Activated CD4-positive, alpha-beta T cell treated with anti-CD3 and anti-CD28 coated beads, Interleukin-2, amount 10 ng/mL, durations not matched to agents 7 days and 5 days (primary cell): ENCODE data around the gene RNASE11. TPM values are rescaled to one million over a fixed set of nuclear protein-coding genes. Genes with fewer than 3 reads are reported as not detected.
A peak's percentile ranks its signal among the peaks of the same experiment; 100 is the strongest.
"Not testable (repeated sequence)": the region's sequence is repeated elsewhere in the genome, so short reads cannot be mapped to it uniquely, and the experiment has no call there.

Source experiments
- CTCF ChIA-PET: fragments of 350-600 bp; sonication (Branson Sonifier 250); formaldehyde crosslinking; loops from one replicate; lab custom pipeline; 2021; ENCODE audit warnings: antibody characterized with exemption; lab: Charles Lee
- POLR2A ChIA-PET: fragments of 350-600 bp; sonication (Branson Sonifier 250); formaldehyde crosslinking; loops from one replicate; lab custom pipeline; 2021; ENCODE audit warnings: antibody characterized with exemption; lab: Charles Lee
- DNase-seq: peaks from one replicate; pipeline ENCODE4 v3.0.0-alpha.2; 2020
- H3K27ac Mint-ChIP-seq: one replicate; pipeline ENCODE4 v1.8.0; 2021; ENCODE audit warnings: mild to moderate bottlenecking, moderate library complexity, mixed read lengths
- H3K27me3 Mint-ChIP-seq: one replicate; pipeline ENCODE4 v1.8.0; 2021; ENCODE audit warnings: mixed read lengths
- H3K36me3 Mint-ChIP-seq: one replicate; pipeline ENCODE4 v1.8.0; 2021; ENCODE audit warnings: low read depth, mixed read lengths
- H3K4me1 Mint-ChIP-seq: one replicate; pipeline ENCODE4 v1.8.0; 2021; ENCODE audit warnings: mixed read lengths
- H3K4me3 Mint-ChIP-seq: one replicate; pipeline ENCODE4 v1.8.0; 2021; ENCODE audit warnings: mild to moderate bottlenecking, moderate library complexity, mixed read lengths
- H3K9me3 Mint-ChIP-seq: one replicate; pipeline ENCODE4 v1.8.0; 2021; ENCODE audit warnings: mixed read lengths
- total RNA-seq, 2 experiments: library from RNA; stranded (reverse); gene quantifications; one replicate each; pipeline ENCODE4 v1.2.3, GENCODE V29; 2021

Gene RNASE11
- total RNA-seq, 2 experiments from 2014 or later: not detected

DNA sequence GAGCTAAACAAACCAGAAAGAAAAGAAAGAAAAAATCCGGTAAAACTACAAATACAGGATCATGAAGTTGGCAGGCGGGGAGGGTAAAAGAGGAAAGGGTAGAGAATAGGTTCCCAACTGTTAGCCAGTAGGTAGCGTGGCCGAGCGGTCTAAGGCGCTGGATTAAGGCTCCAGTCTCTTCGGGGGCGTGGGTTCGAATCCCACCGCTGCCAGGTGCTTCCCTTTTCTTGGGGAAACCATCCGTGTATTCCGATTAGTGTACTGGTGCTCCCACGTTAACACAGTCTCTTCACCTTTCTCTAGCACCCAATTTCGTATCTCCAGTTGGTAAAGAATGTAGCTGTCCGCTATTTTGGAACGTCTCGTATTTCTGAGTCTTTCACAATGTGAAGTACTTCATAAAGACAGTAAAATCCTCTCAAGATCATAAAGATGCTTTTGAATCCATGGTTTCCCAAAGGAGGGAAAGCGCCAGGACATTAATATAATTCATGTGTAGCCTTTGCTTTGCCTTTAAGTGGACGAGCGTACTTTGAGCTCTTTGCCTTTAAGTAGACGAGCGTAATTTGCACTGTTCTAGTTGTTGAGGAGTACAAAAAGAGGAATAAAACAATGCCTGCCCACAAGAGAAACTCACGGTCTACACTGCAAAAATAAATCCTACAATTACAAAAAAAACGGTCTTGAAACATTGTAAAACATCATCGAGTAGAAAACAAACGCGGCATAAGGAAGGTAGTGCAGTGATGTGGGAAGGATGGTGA is 22.4 kb upstream of the RNASE11 start:
- POLR2A ChIA-PET: interaction anchor here (0.6 kb wide), 2 partner anchors 282 to 331 kb away, joined by 3 to 4 read pairs; no protein-coding TSS in a partner anchor
- H3K27me3 Mint-ChIP-seq: no peaks in the 10 kb centered on the region
- H3K9me3 Mint-ChIP-seq: no peaks in the 10 kb centered on the region
- H3K27ac Mint-ChIP-seq: no peak overlapping the region
- DNase-seq: peak; percentile 61
- peaks cover 12% of the 10 kb centered on the region for H3K4me1 Mint-ChIP-seq
- no peaks in the 10 kb centered on the region for H3K36me3 Mint-ChIP-seq
- CTCF ChIA-PET: interaction anchor here (0.9 to 2.3 kb wide), 9 partner anchors 12 to 281 kb away, joined by 3 to 14 read pairs (median 4); partner anchors contain the start of genes RNASE11 and RNASE4
- no peak overlapping the region for H3K4me3 Mint-ChIP-seq

- Mint-ChIP-seq H3K27ac (no peak overlapping the region), H3K27me3 (no peaks in the 10 kb centered on the region), H3K36me3 (no peaks in the 10 kb centered on the region), H3K4me3 (no peak overlapping the region), H3K4me1 (peaks cover 10% of the 10 kb centered on the region), H3K9me3 (no peaks in the 10 kb centered on the region)
- peak; percentile 68 for DNase-seq
- POLR2A ChIA-PET: no interaction called here
- CTCF ChIA-PET: interaction anchor here (0.7 to 2.3 kb wide), 11 partner anchors 13 to 288 kb away, joined by 3 to 14 read pairs (median 4); partner anchors contain the start of genes RNASE11 and RNASE4
Observed at GRCh38 chr14:20609215-20610001, 21.6 kb upstream of the RNASE11 start.

DNA sequence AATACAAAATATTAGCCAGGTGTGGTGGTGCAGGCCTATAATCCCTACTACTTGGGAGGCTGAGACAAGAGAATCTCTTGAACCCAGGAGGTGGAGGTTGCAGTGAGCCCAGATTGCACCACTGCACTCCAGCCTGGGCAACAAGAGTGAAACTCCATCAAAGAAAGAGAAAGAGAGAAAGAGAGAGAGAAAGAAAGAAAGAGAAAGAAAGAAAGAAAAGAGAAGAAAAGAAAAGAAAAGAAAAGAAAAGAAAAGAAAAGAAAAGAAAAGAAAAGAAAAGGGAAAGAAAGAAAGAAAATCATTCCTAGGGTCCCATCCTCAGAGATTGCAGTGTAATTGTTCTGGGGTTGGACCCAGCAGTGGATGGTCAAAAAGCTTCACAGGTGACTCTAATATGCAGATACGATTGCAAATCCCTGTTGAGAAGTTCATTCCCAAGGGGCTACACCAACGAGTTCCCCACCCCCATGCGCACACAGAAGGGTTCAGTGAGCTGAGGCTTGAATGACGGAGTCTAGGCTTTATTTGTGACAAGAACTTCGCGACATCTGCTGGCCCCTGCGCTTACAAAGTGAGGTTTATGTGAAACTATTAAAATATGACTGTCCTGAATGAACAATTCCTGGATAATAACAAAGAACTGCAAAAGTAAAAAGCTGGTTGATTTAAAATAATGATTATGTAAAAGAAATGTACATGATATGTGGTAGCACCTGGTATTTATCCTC is 20.7 kb upstream of the RNASE11 start:
- H3K27me3 Mint-ChIP-seq: no peaks in the 10 kb centered on the region
- H3K36me3 Mint-ChIP-seq: no peaks in the 10 kb centered on the region
- ChIA-PET CTCF (interaction anchor here (0.7 to 1.0 kb wide), 2 partner anchors 193 to 282 kb away, joined by 3 read pairs; no protein-coding TSS in a partner anchor), POLR2A (interaction anchor here (0.6 kb wide), 1 partner anchor 78 kb away, joined by 3 read pairs; no protein-coding TSS in a partner anchor)
- no peaks in the 10 kb centered on the region for H3K9me3 Mint-ChIP-seq
- no peak overlapping the region for H3K4me3 Mint-ChIP-seq
- DNase-seq: no peak
- peaks cover 10% of the 10 kb centered on the region for H3K4me1 Mint-ChIP-seq
- no peak overlapping the region for H3K27ac Mint-ChIP-seq

GRCh38 chr14:20607617-20608016 is 19.8 kb upstream of the RNASE11 start:
- no peak for DNase-seq
- Mint-ChIP-seq H3K36me3 (no peaks in the 10 kb centered on the region), H3K27me3 (no peaks in the 10 kb centered on the region), H3K4me1 (peaks cover 10% of the 10 kb centered on the region), H3K9me3 (no peaks in the 10 kb centered on the region), H3K4me3 (no peak overlapping the region), H3K27ac (no peak overlapping the region)
- ChIA-PET POLR2A (no interaction called here), CTCF (interaction anchor here (1.0 to 1.2 kb wide), 2 partner anchors 192 to 194 kb away, joined by 3 to 4 read pairs; no protein-coding TSS in a partner anchor)

- Mint-ChIP-seq H3K27ac (peak overlapping the region; percentile 58), H3K9me3 (no peaks in the 10 kb centered on the region), H3K4me3 (no peak overlapping the region), H3K36me3 (no peaks in the 10 kb centered on the region), H3K27me3 (no peaks in the 10 kb centered on the region), H3K4me1 (peaks cover 10% of the 10 kb centered on the region)
- DNase-seq: no peak
- CTCF ChIA-PET: interaction anchor here (0.6 to 1.2 kb wide), 3 partner anchors 28 to 279 kb away, joined by 3 to 4 read pairs (median 3); no protein-coding TSS in a partner anchor
- POLR2A ChIA-PET: no interaction called here
Observed at GRCh38 chr14:20606902-20607242, 19.1 kb upstream of the RNASE11 start.

- Mint-ChIP-seq H3K9me3 (no peaks in the 10 kb centered on the region), H3K27me3 (no peaks in the 10 kb centered on the region), H3K4me3 (no peak overlapping the region), H3K36me3 (no peaks in the 10 kb centered on the region), H3K4me1 (peaks cover 10% of the 10 kb centered on the region), H3K27ac (peak overlapping the region; percentile 58)
- DNase-seq: no peak
- POLR2A ChIA-PET: no interaction called here
- CTCF ChIA-PET: interaction anchor here (0.6 to 0.9 kb wide), 2 partner anchors 28 to 278 kb away, joined by 3 read pairs; no protein-coding TSS in a partner anchor
Observed at GRCh38 chr14:20606190-20606901, 18.5 kb upstream of the RNASE11 start.

DNA sequence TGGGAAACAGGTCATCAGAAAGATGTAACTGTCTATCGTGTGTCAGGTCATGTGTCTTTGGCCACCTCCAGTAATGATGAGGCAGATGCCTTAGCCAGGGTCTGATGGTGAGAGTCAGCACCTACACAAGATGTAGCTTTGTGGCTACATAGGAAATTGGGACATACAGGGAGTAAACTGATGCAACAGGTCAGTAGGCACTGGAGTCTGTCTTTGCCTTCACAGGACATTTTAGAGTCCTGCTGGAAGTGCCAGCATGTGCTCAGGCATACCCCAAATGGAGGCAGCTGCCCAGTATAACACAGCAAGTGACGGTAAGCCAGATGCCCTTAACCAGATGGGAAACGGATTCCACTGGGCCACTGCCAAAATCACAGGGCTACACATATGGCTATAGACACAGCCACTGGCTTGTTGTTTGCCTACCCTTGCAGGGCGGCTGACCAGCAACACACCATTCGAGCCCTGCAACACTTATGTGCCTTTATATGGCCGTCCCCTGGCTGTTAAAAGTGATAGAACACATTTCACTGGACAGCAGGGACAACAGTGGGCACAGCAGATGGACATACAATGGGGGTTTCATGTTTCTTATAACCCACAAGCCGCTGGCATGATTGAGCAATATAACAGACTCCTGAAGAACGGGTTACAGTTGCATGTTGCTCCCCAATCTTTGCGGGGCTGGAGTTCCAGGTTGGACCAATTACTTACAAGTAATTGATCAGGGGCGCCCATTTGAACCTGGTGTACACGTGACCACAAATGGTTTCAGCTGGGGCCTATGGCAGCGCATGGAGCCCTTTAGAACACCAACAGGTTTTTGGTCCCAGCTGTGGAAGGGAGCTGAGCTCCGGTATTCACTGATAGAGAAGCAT is 16.3 kb upstream of the RNASE11 start:
- Mint-ChIP-seq H3K27me3 (no peaks in the 10 kb centered on the region), H3K9me3 (no peaks in the 10 kb centered on the region), H3K4me1 (peaks cover 10% of the 10 kb centered on the region), H3K36me3 (no peaks in the 10 kb centered on the region), H3K27ac (no peak overlapping the region), H3K4me3 (no peak overlapping the region)
- CTCF ChIA-PET: no interaction called here
- POLR2A ChIA-PET: interaction anchor here (0.5 kb wide), 1 partner anchor 187 kb away, joined by 5 read pairs; no protein-coding TSS in a partner anchor
- no peak for DNase-seq

DNA sequence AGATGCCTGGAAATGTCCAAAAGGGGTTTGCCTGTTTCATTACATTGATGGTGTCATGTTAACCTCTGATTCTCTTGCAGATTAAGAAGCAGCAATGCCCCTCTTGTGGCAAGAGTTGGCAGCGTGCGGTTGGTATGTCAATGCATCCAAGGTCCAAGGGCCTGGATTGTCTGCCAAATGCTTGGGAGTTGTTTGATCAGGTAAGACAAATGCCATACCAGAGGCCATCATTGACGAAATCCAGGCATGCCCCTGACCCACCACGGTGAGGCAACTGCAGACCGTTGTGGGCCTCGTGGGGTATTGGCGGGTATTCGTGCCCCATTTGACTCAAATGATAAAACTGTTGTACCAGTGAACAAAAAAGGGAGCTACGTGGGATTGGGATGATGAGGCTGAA is 14.8 kb upstream of the RNASE11 start:
- Mint-ChIP-seq H3K27ac (no peak overlapping the region), H3K4me3 (no peak overlapping the region), H3K36me3 (no peaks in the 10 kb centered on the region), H3K9me3 (no peaks in the 10 kb centered on the region), H3K4me1 (peaks cover 4% of the 10 kb centered on the region), H3K27me3 (no peaks in the 10 kb centered on the region)
- no peak for DNase-seq
- ChIA-PET CTCF (no interaction called here), POLR2A (no interaction called here)

DNA sequence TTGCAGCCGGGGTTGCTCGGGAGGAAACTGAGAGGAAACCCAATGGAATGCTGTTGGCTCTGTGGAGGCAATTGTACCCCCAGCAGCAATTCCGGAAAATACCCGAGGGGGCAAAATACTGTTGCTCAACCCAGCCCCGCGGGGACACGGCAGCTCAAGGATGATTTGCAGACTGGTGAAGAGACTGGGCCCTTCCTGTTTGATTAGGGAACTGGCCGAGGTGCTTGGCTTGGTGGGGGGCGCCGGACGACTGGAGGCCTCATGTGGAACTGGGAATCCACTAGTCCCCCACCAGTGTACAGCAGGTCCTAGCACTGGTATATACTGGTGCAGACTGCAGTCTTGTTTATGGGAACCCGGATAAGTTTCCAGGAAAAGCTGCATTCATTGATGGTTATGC is 13.7 kb upstream of the RNASE11 start:
- ChIA-PET CTCF (interaction anchor here (0.6 to 1.2 kb wide), 3 partner anchors 11 to 90 kb away, joined by 3 to 4 read pairs (median 3); no protein-coding TSS in a partner anchor), POLR2A (no interaction called here)
- Mint-ChIP-seq H3K4me1 (no peaks in the 10 kb centered on the region), H3K36me3 (no peaks in the 10 kb centered on the region), H3K4me3 (no peak overlapping the region), H3K9me3 (no peaks in the 10 kb centered on the region), H3K27ac (no peak overlapping the region), H3K27me3 (no peaks in the 10 kb centered on the region)
- no peak for DNase-seq

GRCh38 chr14:20597108-20597507 is 9.3 kb upstream of the RNASE11 start:
- POLR2A ChIA-PET: no interaction called here
- Mint-ChIP-seq H3K4me1 (no peaks in the 10 kb centered on the region), H3K4me3 (no peak overlapping the region)

GRCh38 chr14:20595726-20596125 is 7.9 kb upstream of the RNASE11 start:
- H3K36me3 Mint-ChIP-seq, CTCF ChIA-PET, POLR2A ChIA-PET, H3K27me3 Mint-ChIP-seq, DNase-seq, H3K9me3 Mint-ChIP-seq, H3K27ac Mint-ChIP-seq, H3K4me1 Mint-ChIP-seq, H3K4me3 Mint-ChIP-seq: not testable (repeated sequence)

More at GRCh38 chr14:20597108-20597507, 9.3 kb upstream of the RNASE11 start:
- Mint-ChIP-seq H3K27me3 (no peaks in the 10 kb centered on the region), H3K27ac (no peak overlapping the region), H3K36me3 (no peaks in the 10 kb centered on the region), H3K9me3 (no peaks in the 10 kb centered on the region)
- CTCF ChIA-PET: interaction anchor here (1.6 kb wide), 1 partner anchor 16 kb away, joined by 7 read pairs; no protein-coding TSS in a partner anchor
- no peak for DNase-seq
